Measurements from ENCODE around the gene PRKACA. TPM values are rescaled to one million over a fixed set of nuclear protein-coding genes. Genes with fewer than 3 reads are reported as not detected.

The PRKACA gene
- total and polyA plus RNA-seq, 4 donors = 43.7 to 103 (median 67.9) TPM

DNA sequence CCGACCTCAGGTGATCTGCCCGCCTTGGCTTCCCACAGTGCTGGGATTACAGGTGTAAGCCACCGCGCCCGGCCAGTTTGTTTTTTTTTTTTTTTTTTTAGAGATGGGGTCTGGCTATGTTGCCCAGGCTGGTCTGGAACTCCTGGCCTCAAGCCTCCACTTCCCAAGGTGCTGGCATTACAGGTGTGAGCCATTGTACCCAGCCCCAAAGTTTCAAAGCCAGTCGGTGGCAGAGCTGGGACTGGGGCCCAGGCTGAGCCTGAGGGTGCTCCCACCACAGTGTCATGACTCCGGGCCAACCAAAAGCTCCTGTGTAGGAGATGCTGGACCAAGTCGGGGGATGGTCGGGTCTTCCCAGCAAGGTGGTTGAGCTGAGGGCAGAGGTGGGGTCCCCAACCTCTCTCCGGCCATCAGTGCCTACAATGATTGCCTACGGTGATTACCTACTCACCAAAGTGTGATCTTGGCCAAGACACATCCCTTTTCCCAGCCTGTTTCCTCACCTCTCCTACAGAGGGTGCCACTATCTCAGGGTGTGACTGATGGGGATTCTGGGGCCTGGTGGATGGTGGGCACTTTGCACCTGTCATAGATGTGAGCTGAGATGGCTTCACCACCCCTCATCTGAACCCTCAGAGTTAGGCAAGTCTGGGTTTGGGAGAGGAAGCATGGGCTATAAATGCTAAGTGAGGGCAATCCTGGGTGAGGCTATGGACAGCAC, 21.1 kb downstream of the PRKACA start:
- Histone ChIP-seq H3K9me3 (ENCODE audit: control insufficient read depth in 4 of 4, insufficient read depth in 3 of 4, low read length in 3 of 4) (peaks cover 0 to 9% (median 2%) of the 10 kb centered on the region in 4 donors), H3K27ac (ENCODE audit: low read depth in 1 of 2, low read length in 1 of 2) (no peak overlapping the region), H3K36me3 (ENCODE audit: control insufficient read depth in 4 of 4, insufficient read depth in 4 of 4, low read length in 4 of 4) (peaks cover 14 to 28% (median 22%) of the 10 kb centered on the region in 4 donors), H3K4me3 (no peak overlapping the region), H3K4me1 (ENCODE audit: control insufficient read depth in 5 of 5, insufficient read depth in 5 of 5, low read length in 5 of 5) (no peaks in the 10 kb centered on the region), H3K27me3 (ENCODE audit: control insufficient read depth in 3 of 3, insufficient read depth in 3 of 3, low read length in 2 of 3) (no peaks in the 10 kb centered on the region), H3K9ac (ENCODE audit: insufficient read depth in 1 of 2, low read length in 2 of 2) (no peak overlapping the region)
- TF ChIP-seq, protein P1, sequence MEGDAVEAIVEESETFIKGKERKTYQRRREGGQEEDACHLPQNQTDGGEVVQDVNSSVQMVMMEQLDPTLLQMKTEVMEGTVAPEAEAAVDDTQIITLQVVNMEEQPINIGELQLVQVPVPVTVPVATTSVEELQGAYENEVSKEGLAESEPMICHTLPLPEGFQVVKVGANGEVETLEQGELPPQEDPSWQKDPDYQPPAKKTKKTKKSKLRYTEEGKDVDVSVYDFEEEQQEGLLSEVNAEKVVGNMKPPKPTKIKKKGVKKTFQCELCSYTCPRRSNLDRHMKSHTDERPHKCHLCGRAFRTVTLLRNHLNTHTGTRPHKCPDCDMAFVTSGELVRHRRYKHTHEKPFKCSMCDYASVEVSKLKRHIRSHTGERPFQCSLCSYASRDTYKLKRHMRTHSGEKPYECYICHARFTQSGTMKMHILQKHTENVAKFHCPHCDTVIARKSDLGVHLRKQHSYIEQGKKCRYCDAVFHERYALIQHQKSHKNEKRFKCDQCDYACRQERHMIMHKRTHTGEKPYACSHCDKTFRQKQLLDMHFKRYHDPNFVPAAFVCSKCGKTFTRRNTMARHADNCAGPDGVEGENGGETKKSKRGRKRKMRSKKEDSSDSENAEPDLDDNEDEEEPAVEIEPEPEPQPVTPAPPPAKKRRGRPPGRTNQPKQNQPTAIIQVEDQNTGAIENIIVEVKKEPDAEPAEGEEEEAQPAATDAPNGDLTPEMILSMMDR (IDR thresholded peaks at IDR 0.05; ENCODE audit: control extremely low read depth, extremely low read depth) = no peak
- 95 to 98% methylated on average over 11 of the region's 11 CpGs for WGBS, 2 donors
- DNase-seq (no peak), ATAC-seq (ENCODE audit: insufficient read depth, low FRiP score) (no peak)

GRCh38 chr19:14094854-14095253, 22.7 kb downstream of the PRKACA start:
- Histone ChIP-seq H3K4me1 (ENCODE audit: control insufficient read depth in 5 of 5, insufficient read depth in 5 of 5, low read length in 5 of 5) (no peaks in the 10 kb centered on the region), H3K27me3 (ENCODE audit: control insufficient read depth in 3 of 3, insufficient read depth in 3 of 3, low read length in 2 of 3) (no peaks in the 10 kb centered on the region), H3K27ac (ENCODE audit: low read depth in 1 of 2, low read length in 1 of 2) (no peak overlapping the region), H3K36me3 (ENCODE audit: control insufficient read depth in 4 of 4, insufficient read depth in 4 of 4, low read length in 4 of 4) (peaks cover 14 to 28% (median 17%) of the 10 kb centered on the region in 4 donors), H3K9me3 (ENCODE audit: control insufficient read depth in 4 of 4, insufficient read depth in 3 of 4, low read length in 3 of 4) (peaks cover 0 to 9% (median 2%) of the 10 kb centered on the region in 4 donors), H3K9ac (ENCODE audit: insufficient read depth in 1 of 2, low read length in 2 of 2) (no peak overlapping the region), H3K4me3 (no peak overlapping the region)
- TF ChIP-seq, protein P1 (IDR thresholded peaks at IDR 0.05; ENCODE audit: control extremely low read depth, extremely low read depth) = no peak
- WGBS, 2 donors = 90 to 91% methylated on average over 7 of the region's 7 CpGs
- no peak for DNase-seq
- ATAC-seq (ENCODE audit: insufficient read depth, low FRiP score) = no peak

DNA sequence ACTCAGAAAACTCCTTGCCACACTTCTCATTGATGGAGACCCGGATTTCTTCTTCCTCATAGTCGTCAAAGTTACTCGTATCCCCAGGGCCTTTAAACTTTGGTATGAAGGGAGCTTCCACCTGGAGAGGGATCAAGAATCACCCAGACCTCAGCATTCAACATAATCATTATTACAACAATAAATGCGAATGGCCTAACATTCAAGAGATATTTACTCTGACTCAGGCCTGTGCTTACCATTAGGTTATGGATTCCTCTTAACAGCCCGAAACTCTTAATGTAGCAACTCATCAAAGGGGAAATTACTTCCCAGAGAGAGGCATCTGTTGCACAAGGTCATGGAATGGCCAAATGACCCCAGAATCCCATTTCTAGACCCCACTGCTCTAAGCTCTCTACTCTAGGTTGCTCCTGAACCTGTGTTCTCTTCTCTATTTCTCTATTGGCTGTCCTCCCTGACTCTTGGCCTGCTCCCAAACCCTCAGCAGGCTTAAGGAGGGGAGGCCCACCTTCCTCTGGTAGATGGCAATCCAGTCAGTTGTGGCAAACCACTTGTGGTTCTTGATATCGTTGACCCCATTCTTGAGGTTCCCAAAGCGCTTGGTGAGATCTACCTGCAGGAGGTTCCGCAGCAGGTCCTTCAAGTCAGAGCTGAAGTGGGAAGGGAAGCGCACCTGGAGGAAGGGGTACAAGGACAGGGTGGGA, 24.3 kb downstream of the PRKACA start:
- H3K36me3 ChIP-seq (ENCODE audit: control insufficient read depth in 4 of 4, insufficient read depth in 4 of 4, low read length in 4 of 4) = peaks cover 11 to 32% (median 20%) of the 10 kb centered on the region in 4 donors
- H3K4me3 ChIP-seq = no peak overlapping the region
- TF ChIP-seq, protein P1 (IDR thresholded peaks at IDR 0.05; ENCODE audit: control extremely low read depth, extremely low read depth) = no peak
- H3K9ac ChIP-seq (ENCODE audit: insufficient read depth in 1 of 2, low read length in 2 of 2) = no peak overlapping the region
- DNase-seq (no peak), ATAC-seq (ENCODE audit: insufficient read depth, low FRiP score) (no peak)
- peaks cover 0 to 9% (median 2%) of the 10 kb centered on the region in 4 donors for H3K9me3 ChIP-seq (ENCODE audit: control insufficient read depth in 4 of 4, insufficient read depth in 3 of 4, low read length in 3 of 4)
- 87 to 89% methylated on average over 9 of the region's 9 CpGs for WGBS, 2 donors
- no peaks in the 10 kb centered on the region for H3K27me3 ChIP-seq (ENCODE audit: control insufficient read depth in 3 of 3, insufficient read depth in 3 of 3, low read length in 2 of 3)
- peaks cover 0 to 9% (median 0%) of the 10 kb centered on the region in 5 donors for H3K4me1 ChIP-seq (ENCODE audit: control insufficient read depth in 5 of 5, insufficient read depth in 5 of 5, low read length in 5 of 5)
- no peak overlapping the region for H3K27ac ChIP-seq (ENCODE audit: low read depth in 1 of 2, low read length in 1 of 2)
